HEK293T (cell line): Measurements from ENCODE around the gene CHTF8.

Source experiments
- ARNT ChIP-seq: fragments of 450-650 bp; IDR thresholded peaks from 2 replicates; pipeline ENCODE4 v1.6.1; 2017; ENCODE audit warnings: mild to moderate bottlenecking
- BHLHE40 ChIP-seq: fragments of 450-650 bp; IDR thresholded peaks from 2 replicates; pipeline ENCODE4 v1.6.1; 2016; ENCODE audit warnings: mild to moderate bottlenecking, moderate library complexity, borderline replicate concordance
- FOXA1 ChIP-seq: fragments of 450-650 bp; IDR thresholded peaks from 2 replicates; pipeline ENCODE4 v1.6.1; 2016; ENCODE audit warnings: mild to moderate bottlenecking
- FOXK2 ChIP-seq: fragments of 450-650 bp; IDR thresholded peaks from 2 replicates; pipeline ENCODE4 v1.6.1; 2016; ENCODE audit warnings: mild to moderate bottlenecking
- FOXM1 ChIP-seq: fragments of 450-650 bp; IDR thresholded peaks from 2 replicates; pipeline ENCODE4 v1.6.1; 2017; ENCODE audit warnings: mild to moderate bottlenecking, borderline replicate concordance
- L3MBTL2 ChIP-seq: fragments of 450-650 bp; conservative IDR thresholded peaks from 2 replicates; pipeline ENCODE4 v1.6.1; 2016; ENCODE audit warnings: mild to moderate bottlenecking
- LEF1 ChIP-seq: fragments of 450-650 bp; IDR thresholded peaks from 2 replicates; pipeline ENCODE4 v1.6.1; 2017; ENCODE audit warnings: mild to moderate bottlenecking, borderline replicate concordance
- NFRKB ChIP-seq: fragments of 450-650 bp; IDR thresholded peaks from 2 replicates; pipeline ENCODE4 v1.6.1; 2016; ENCODE audit warnings: mild to moderate bottlenecking, moderate library complexity
- PKNOX1 ChIP-seq: fragments of 450-650 bp; IDR thresholded peaks from 2 replicates; pipeline ENCODE4 v1.6.1; 2016
- SP1 ChIP-seq: fragments of 450-650 bp; IDR thresholded peaks from 2 replicates; pipeline ENCODE4 v1.6.1; 2017
- SUZ12 ChIP-seq: fragments of 450-650 bp; IDR thresholded peaks from 2 replicates; pipeline ENCODE4 v1.6.1; 2016; ENCODE audit warnings: mild to moderate bottlenecking
- TARDBP ChIP-seq: fragments of 450-650 bp; IDR thresholded peaks from 2 replicates; pipeline ENCODE4 v1.6.1; 2016
- ZNF384 ChIP-seq: fragments of 450-650 bp; IDR thresholded peaks from 2 replicates; pipeline ENCODE4 v1.6.1; 2016

- TF ChIP-seq FOXA1 (no peak), TARDBP (no peak), ARNT (no peak), FOXK2 (no peak), SP1 (no peak), SUZ12 (no peak), L3MBTL2 (no peak), NFRKB (no peak), FOXM1 (no peak), LEF1 (no peak), BHLHE40 (no peak), ZNF384 (no peak), PKNOX1 (no peak)
These were observed 12.2 kb downstream of the CHTF8 start for GRCh38 chr16:69120096-69120664.
